GM21825 (cell line): Measurements from ENCODE around the gene ZNF687.
"Not testable (repeated sequence)": the region's sequence is repeated elsewhere in the genome, so short reads cannot be mapped to it uniquely, and the experiment has no call there.

ENCODE experiments used
- ATAC-seq: cut with Tn5 transposase; IDR thresholded peaks from one replicate; pipeline ENCODE4 v1.9.1; 2021; ENCODE audit warnings: mild to moderate bottlenecking, moderate library complexity; ENCODE audit not compliant: unreplicated experiment

The ZNF687 gene

GRCh38 chr1:151281969-151282882, at the start of gene ZNF687:
Gene ZNF687, plus strand, starts transcription at chr1:151282299. Its CDS starts 3,993 bp downstream, at chr1:151286292.
- peak; percentile 84 for ATAC-seq

GRCh38 chr1:151235235-151235634, 46.9 kb upstream of the ZNF687 start:
- no peak for ATAC-seq

- no peak for ATAC-seq
Measured at GRCh38 chr1:151237678-151238466, 44.2 kb upstream of the ZNF687 start.

- ATAC-seq, result no peak
Measured at GRCh38 chr1:151238467-151238739, 43.7 kb upstream of the ZNF687 start.

GRCh38 chr1:151242442-151242841, 39.7 kb upstream of the ZNF687 start:
- no peak for ATAC-seq

GRCh38 chr1:151243683-151244216, 38.3 kb upstream of the ZNF687 start:
- ATAC-seq, result no peak

GRCh38 chr1:151246786-151247185, 35.3 kb upstream of the ZNF687 start:
- ATAC-seq, result no peak

GRCh38 chr1:151251656-151252470, 30.2 kb upstream of the ZNF687 start:
- no peak for ATAC-seq

- ATAC-seq, result peak; percentile 87
Measured at GRCh38 chr1:151254217-151255213, 27.6 kb upstream of the ZNF687 start, which contains the start of gene PSMD4. Gene PSMD4, plus strand, starts transcription at chr1:151254734. Its CDS starts 49 bp downstream, at chr1:151254783.

GRCh38 chr1:151255381-151255780, 26.7 kb upstream of the ZNF687 start:
- ATAC-seq, result no peak

GRCh38 chr1:151259351-151259750, 22.7 kb upstream of the ZNF687 start:
- no peak for ATAC-seq

GRCh38 chr1:151265446-151266236, 16.5 kb upstream of the ZNF687 start:
- no peak for ATAC-seq

- no peak for ATAC-seq
Measured at GRCh38 chr1:151266315-151266714, 15.8 kb upstream of the ZNF687 start.

- no peak for ATAC-seq
Measured at GRCh38 chr1:151266821-151267220, 15.3 kb upstream of the ZNF687 start.

- ATAC-seq, result no peak
Measured at GRCh38 chr1:151267760-151268159, 14.3 kb upstream of the ZNF687 start.

- ATAC-seq, result no peak
Measured at GRCh38 chr1:151273924-151274466, 8.1 kb upstream of the ZNF687 start.

- not testable (repeated sequence) for ATAC-seq
Measured at GRCh38 chr1:151275341-151275740, 6.8 kb upstream of the ZNF687 start.

GRCh38 chr1:151277249-151277648, 4.8 kb upstream of the ZNF687 start:
- no peak for ATAC-seq
